GM23338 (cell line): ENCODE data around the gene FRY. TPM values are rescaled to one million over a fixed set of nuclear protein-coding genes. Genes with fewer than 3 reads are reported as not detected.

ENCODE experiments used
- ATAC-seq: fragments of 200-7000 bp; cut with Tn5 transposase; 3 replicates; pipeline ENCODE4 v1.9.1; 2020
- DNase-seq: peaks from one replicate; pipeline ENCODE4 v3.0.0-alpha.2; 2015; ENCODE audit warnings: low spot score
- H2AFZ ChIP-seq: fragments of 200-600 bp; sonication (generic); 2 replicates; pipeline ENCODE4 v1.8.0; 2016; ENCODE audit warnings: antibody characterized with exemption, mild to moderate bottlenecking, moderate library complexity
- H3F3A ChIP-seq: fragments of 200-600 bp; sonication (generic); replicated peaks from 2 replicates; pipeline ENCODE4 v1.8.0; 2017; ENCODE audit warnings: antibody characterized with exemption, mixed run types, low read depth
- H3K27ac ChIP-seq: fragments of 200-600 bp; sonication (generic); 2 replicates; pipeline ENCODE4 v1.6.1; 2016; ENCODE audit warnings: low read depth
- H3K27me3 ChIP-seq: fragments of 200-600 bp; sonication (generic); 2 replicates; pipeline ENCODE4 v1.8.0; 2016; ENCODE audit warnings: mild to moderate bottlenecking, mixed run types, moderate library complexity; ENCODE audit not compliant: insufficient read depth
- H3K36me3 ChIP-seq: fragments of 200-600 bp; sonication (generic); 2 replicates; pipeline ENCODE4 v1.8.0; 2016; ENCODE audit warnings: mild to moderate bottlenecking; ENCODE audit not compliant: insufficient read depth
- H3K4me1 ChIP-seq: fragments of 200-600 bp; sonication (generic); 2 replicates; pipeline ENCODE4 v1.8.0; 2016; ENCODE audit warnings: mild to moderate bottlenecking, moderate library complexity; ENCODE audit not compliant: insufficient read depth
- H3K4me2 ChIP-seq: fragments of 200-600 bp; sonication (generic); 2 replicates; pipeline ENCODE4 v1.7.1; 2017; ENCODE audit warnings: mixed run types
- H3K4me3 ChIP-seq: fragments of 200-600 bp; sonication (generic); 2 replicates; pipeline ENCODE4 v1.6.1; 2016; ENCODE audit warnings: mixed run types
- H3K79me2 ChIP-seq: fragments of 200-600 bp; sonication (generic); replicated peaks from 2 replicates; pipeline ENCODE4 v1.8.0; 2017; ENCODE audit warnings: mild to moderate bottlenecking; ENCODE audit not compliant: insufficient read depth
- H3K9me2 ChIP-seq: fragments of 200-600 bp; sonication (generic); 2 replicates; pipeline ENCODE4 v1.8.0; 2017; ENCODE audit not compliant: insufficient read depth
- H4K20me1 ChIP-seq: fragments of 200-600 bp; sonication (generic); replicated peaks from 2 replicates; pipeline ENCODE4 v1.8.0; 2017; ENCODE audit warnings: mild to moderate bottlenecking; ENCODE audit not compliant: insufficient read depth
- H3K27ac Mint-ChIP-seq: 2 replicates; pipeline ENCODE4 v1.8.0; 2020; ENCODE audit warnings: inconsistent platforms, mild to moderate bottlenecking, moderate library complexity, mixed read lengths
- H3K27me3 Mint-ChIP-seq: 3 replicates; pipeline ENCODE4 v1.8.0; 2022; ENCODE audit warnings: low read depth, mild to moderate bottlenecking, moderate library complexity, mixed read lengths, inconsistent platforms; ENCODE audit not compliant: insufficient read depth, poor library complexity
- H3K36me3 Mint-ChIP-seq: 3 replicates; pipeline ENCODE4 v1.8.0; 2021; ENCODE audit warnings: low read depth, mild to moderate bottlenecking, inconsistent platforms, moderate library complexity, mixed read lengths
- H3K4me1 Mint-ChIP-seq: 3 replicates; pipeline ENCODE4 v1.8.0; 2020; ENCODE audit warnings: mild to moderate bottlenecking, inconsistent platforms, mixed read lengths
- H3K4me3 Mint-ChIP-seq: 3 replicates; pipeline ENCODE4 v1.8.0; 2021; ENCODE audit warnings: moderate library complexity, mild to moderate bottlenecking, inconsistent platforms, mixed read lengths
- H3K9me3 Mint-ChIP-seq: 3 replicates; pipeline ENCODE4 v1.8.0; 2020; ENCODE audit warnings: moderate library complexity, mild to moderate bottlenecking, inconsistent platforms, mixed read lengths
- CTCF ChIP-seq, 2 experiments: fragments of 200-600 bp in 1 of 2; sonication (generic) in 1 of 2; conservative IDR thresholded peaks; 2 replicates each; pipeline versions ENCODE4 v1.5.1 to v1.6.1; 2016 to 2017; ENCODE audit warnings: antibody characterized with exemption in 2 of 2, low read depth in 2 of 2, mild to moderate bottlenecking in 2 of 2, moderate library complexity in 1 of 2
- EZH2 ChIP-seq: fragments of 200-600 bp; sonication (generic); IDR thresholded peaks from one replicate; pipeline ENCODE4 v1.8.0; 2017; ENCODE audit warnings: antibody characterized with exemption, mild to moderate bottlenecking, low read depth; ENCODE audit not compliant: unreplicated experiment
- JUNB ChIP-seq: IDR thresholded peaks from one replicate; pipeline ENCODE4 v1.6.1; 2016; ENCODE audit warnings: antibody characterized with exemption; ENCODE audit not compliant: unreplicated experiment
- NANOG ChIP-seq: IDR thresholded peaks from 2 replicates; pipeline ENCODE4 v1.6.1; 2016; ENCODE audit warnings: antibody characterized with exemption, borderline replicate concordance
- POLR2AphosphoS5 ChIP-seq: IDR thresholded peaks from 2 replicates; pipeline ENCODE4 v1.6.1; 2016; ENCODE audit warnings: antibody characterized with exemption, low read depth
- REST ChIP-seq: IDR thresholded peaks from one replicate; pipeline ENCODE4 v1.6.1; 2018; ENCODE audit warnings: antibody characterized with exemption; ENCODE audit not compliant: unreplicated experiment
- STAT1 ChIP-seq: IDR thresholded peaks from one replicate; pipeline ENCODE4 v1.6.1; 2016; ENCODE audit warnings: antibody characterized with exemption; ENCODE audit not compliant: unreplicated experiment
- ZNF114 ChIP-seq: fragments of 250-450 bp; sonication (Bioruptor Pico); IDR thresholded peaks from 2 replicates; pipeline ENCODE4 v1.5.0; 2020; ENCODE audit warnings: mild to moderate bottlenecking, moderate library complexity
- ZNF331 ChIP-seq: fragments of 250-450 bp; sonication (Bioruptor Pico); IDR thresholded peaks from 2 replicates; pipeline ENCODE4 v1.5.0; 2020; ENCODE audit warnings: low read depth, mild to moderate bottlenecking, moderate library complexity
- polyA plus RNA-seq: library from polyadenylated mRNA; unstranded; fragments of >200 nt; fragmentation: Nextera tagmentation; extraction: Ambion mirVana; gene quantifications from 2 replicates; pipeline ENCODE4 v1.2.1, GENCODE V29; 2016
- total RNA-seq: library from RNA; depleted of rRNA; stranded (reverse); fragments of >200 nt; shearing (Covaris generic); gene quantifications from 2 replicates; pipeline ENCODE4 v1.2.3, GENCODE V29; 2014
- TF ChIP-seq, protein P1 (sequence below): IDR thresholded peaks from 2 replicates; pipeline ENCODE4 v1.6.1; 2016; ENCODE audit warnings: antibody characterized with exemption
- TF ChIP-seq, protein P2 (sequence below): fragments of 250-450 bp; sonication (Bioruptor Pico); IDR thresholded peaks from 2 replicates; pipeline ENCODE4 v1.5.0; 2020; ENCODE audit warnings: mild to moderate bottlenecking, moderate library complexity

Gene FRY
- total and polyA plus RNA-seq, 2 experiments from 2014 or later: 2.4 to 10.1 TPM

DNA sequence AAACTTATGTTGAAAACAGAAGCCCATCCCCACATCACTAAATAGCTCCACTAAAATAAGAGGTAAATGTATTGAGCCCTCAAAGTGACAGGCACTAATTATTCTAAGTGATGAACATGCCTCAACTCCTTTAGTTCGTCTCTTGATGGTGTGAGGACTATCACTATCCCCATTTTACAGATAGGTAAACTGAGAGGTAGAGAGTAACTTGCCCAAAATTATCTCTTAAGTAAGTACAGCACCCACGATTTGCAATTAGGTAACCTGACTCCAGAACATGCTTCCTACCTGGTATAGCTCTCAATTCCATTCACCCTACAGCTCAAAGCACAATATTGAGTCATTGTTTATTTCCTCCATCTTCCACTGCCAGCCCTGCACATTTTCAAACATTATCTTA, 270.9 kb downstream of the FRY start:
- H3K9me3 Mint-ChIP-seq: no peaks in the 10 kb centered on the region

More for the DNA sequence above, 270.9 kb downstream of the FRY start:
- no peak overlapping the region for H2AFZ ChIP-seq
- H3K27me3 Mint-ChIP-seq: no peaks in the 10 kb centered on the region
- no peak for DNase-seq
- no peaks in the 10 kb centered on the region for H3K36me3 ChIP-seq
- no peaks in the 10 kb centered on the region for H3K79me2 ChIP-seq
- H3K9me2 ChIP-seq: no peaks in the 10 kb centered on the region
- no peaks in the 10 kb centered on the region for H4K20me1 ChIP-seq
- TF ChIP-seq EZH2: no peak
- TF ChIP-seq STAT1: no peak
- TF ChIP-seq, protein P1, sequence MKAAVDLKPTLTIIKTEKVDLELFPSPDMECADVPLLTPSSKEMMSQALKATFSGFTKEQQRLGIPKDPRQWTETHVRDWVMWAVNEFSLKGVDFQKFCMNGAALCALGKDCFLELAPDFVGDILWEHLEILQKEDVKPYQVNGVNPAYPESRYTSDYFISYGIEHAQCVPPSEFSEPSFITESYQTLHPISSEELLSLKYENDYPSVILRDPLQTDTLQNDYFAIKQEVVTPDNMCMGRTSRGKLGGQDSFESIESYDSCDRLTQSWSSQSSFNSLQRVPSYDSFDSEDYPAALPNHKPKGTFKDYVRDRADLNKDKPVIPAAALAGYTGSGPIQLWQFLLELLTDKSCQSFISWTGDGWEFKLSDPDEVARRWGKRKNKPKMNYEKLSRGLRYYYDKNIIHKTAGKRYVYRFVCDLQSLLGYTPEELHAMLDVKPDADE: no peak
- TF ChIP-seq NANOG: no peak
- no peak for TF ChIP-seq POLR2AphosphoS5
- no peak for TF ChIP-seq ZNF331
- TF ChIP-seq, protein P2, sequence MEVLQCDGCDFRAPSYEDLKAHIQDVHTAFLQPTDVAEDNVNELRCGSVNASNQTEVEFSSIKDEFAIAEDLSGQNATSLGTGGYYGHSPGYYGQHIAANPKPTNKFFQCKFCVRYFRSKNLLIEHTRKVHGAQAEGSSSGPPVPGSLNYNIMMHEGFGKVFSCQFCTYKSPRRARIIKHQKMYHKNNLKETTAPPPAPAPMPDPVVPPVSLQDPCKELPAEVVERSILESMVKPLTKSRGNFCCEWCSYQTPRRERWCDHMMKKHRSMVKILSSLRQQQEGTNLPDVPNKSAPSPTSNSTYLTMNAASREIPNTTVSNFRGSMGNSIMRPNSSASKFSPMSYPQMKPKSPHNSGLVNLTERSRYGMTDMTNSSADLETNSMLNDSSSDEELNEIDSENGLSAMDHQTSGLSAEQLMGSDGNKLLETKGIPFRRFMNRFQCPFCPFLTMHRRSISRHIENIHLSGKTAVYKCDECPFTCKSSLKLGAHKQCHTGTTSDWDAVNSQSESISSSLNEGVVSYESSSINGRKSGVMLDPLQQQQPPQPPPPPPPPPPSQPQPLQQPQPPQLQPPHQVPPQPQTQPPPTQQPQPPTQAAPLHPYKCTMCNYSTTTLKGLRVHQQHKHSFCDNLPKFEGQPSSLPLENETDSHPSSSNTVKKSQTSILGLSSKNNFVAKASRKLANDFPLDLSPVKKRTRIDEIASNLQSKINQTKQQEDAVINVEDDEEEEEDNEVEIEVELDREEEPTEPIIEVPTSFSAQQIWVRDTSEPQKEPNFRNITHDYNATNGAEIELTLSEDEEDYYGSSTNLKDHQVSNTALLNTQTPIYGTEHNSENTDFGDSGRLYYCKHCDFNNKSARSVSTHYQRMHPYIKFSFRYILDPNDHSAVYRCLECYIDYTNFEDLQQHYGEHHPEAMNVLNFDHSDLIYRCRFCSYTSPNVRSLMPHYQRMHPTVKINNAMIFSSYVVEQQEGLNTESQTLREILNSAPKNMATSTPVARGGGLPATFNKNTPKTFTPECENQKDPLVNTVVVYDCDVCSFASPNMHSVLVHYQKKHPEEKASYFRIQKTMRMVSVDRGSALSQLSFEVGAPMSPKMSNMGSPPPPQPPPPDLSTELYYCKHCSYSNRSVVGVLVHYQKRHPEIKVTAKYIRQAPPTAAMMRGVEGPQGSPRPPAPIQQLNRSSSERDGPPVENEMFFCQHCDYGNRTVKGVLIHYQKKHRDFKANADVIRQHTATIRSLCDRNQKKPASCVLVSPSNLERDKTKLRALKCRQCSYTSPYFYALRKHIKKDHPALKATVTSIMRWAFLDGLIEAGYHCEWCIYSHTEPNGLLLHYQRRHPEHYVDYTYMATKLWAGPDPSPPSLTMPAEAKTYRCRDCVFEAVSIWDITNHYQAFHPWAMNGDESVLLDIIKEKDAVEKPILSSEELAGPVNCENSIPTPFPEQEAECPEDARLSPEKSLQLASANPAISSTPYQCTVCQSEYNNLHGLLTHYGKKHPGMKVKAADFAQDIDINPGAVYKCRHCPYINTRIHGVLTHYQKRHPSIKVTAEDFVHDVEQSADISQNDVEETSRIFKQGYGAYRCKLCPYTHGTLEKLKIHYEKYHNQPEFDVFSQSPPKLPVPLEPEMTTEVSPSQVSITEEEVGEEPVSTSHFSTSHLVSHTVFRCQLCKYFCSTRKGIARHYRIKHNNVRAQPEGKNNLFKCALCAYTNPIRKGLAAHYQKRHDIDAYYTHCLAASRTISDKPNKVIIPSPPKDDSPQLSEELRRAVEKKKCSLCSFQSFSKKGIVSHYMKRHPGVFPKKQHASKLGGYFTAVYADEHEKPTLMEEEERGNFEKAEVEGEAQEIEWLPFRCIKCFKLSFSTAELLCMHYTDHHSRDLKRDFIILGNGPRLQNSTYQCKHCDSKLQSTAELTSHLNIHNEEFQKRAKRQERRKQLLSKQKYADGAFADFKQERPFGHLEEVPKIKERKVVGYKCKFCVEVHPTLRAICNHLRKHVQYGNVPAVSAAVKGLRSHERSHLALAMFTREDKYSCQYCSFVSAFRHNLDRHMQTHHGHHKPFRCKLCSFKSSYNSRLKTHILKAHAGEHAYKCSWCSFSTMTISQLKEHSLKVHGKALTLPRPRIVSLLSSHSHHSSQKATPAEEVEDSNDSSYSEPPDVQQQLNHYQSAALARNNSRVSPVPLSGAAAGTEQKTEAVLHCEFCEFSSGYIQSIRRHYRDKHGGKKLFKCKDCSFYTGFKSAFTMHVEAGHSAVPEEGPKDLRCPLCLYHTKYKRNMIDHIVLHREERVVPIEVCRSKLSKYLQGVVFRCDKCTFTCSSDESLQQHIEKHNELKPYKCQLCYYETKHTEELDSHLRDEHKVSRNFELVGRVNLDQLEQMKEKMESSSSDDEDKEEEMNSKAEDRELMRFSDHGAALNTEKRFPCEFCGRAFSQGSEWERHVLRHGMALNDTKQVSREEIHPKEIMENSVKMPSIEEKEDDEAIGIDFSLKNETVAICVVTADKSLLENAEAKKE: no peak
- no peak for TF ChIP-seq ZNF114 (CRISPR knock-in tag)
- no peak for TF ChIP-seq JUNB
- no peak for TF ChIP-seq CTCF (conservative IDR thresholded peaks at IDR 0.05; ENCODE audit: low read depth in 2 of 2)
- no peak for TF ChIP-seq REST
- H3K36me3 Mint-ChIP-seq: no peaks in the 10 kb centered on the region
- no peak overlapping the region for H3K4me3 ChIP-seq
- no peaks in the 10 kb centered on the region for H3K4me1 ChIP-seq
- H3K27ac ChIP-seq: no peak overlapping the region
- no peak overlapping the region for H3K4me2 ChIP-seq
- no peaks in the 10 kb centered on the region for H3F3A ChIP-seq
- no peaks in the 10 kb centered on the region for H3K4me1 Mint-ChIP-seq
- no peaks in the 10 kb centered on the region for H3K27me3 ChIP-seq
- no peak overlapping the region for H3K27ac Mint-ChIP-seq
- ATAC-seq: no peak
- H3K4me3 Mint-ChIP-seq: no peak overlapping the region
